ENCODE results near the gene ABCC3. TPM values are rescaled to one million over a fixed set of nuclear protein-coding genes. Genes with fewer than 3 reads are reported as not detected.

ABCC3 gene
- total RNA-seq, 1 experiment from 2014 or later, result 88.0 TPM

- peaks cover 4% of the 10 kb centered on the region for H3K36me3 Mint-ChIP-seq (ENCODE audit: insufficient read depth, unreplicated experiment)
- no peaks in the 10 kb centered on the region for H3K9me3 Mint-ChIP-seq (ENCODE audit: low read depth, unreplicated experiment)
- DNase-seq, result no peak
- TF ChIP-seq CTCF (IDR thresholded peaks at IDR 0.05; ENCODE audit: unreplicated experiment), result no peak
- no TSS peak for BruUV-seq (replicated peaks)
- H3K27ac Mint-ChIP-seq (ENCODE audit: unreplicated experiment), result no peak overlapping the region
- CTCF ChIA-PET, result interaction anchor here (0.6 to 0.8 kb wide), 4 partner anchors 43 to 1281 kb away, joined by 3 to 12 read pairs (median 6); no protein-coding TSS in a partner anchor
- peaks cover 17% of the 10 kb centered on the region for H3K4me1 Mint-ChIP-seq (ENCODE audit: low read depth, unreplicated experiment)
- no peak overlapping the region for H3K4me3 Mint-ChIP-seq (ENCODE audit: low read depth, unreplicated experiment)
- intact Hi-C loops (cut with micrococcal nuclease; ENCODE audit: unreplicated experiment), result no loop called here
- no peaks in the 10 kb centered on the region for H3K27me3 Mint-ChIP-seq (ENCODE audit: unreplicated experiment)
These were observed 14.6 kb downstream of the ABCC3 start for GRCh38 chr17:50649042-50649908.

GRCh38 chr17:50651661-50652060 is 17.0 kb downstream of the ABCC3 start:
- BruUV-seq (replicated peaks), result no TSS peak
- no peak for TF ChIP-seq CTCF (IDR thresholded peaks at IDR 0.05; ENCODE audit: unreplicated experiment)
- Mint-ChIP-seq H3K27ac (ENCODE audit: unreplicated experiment) (no peak overlapping the region), H3K36me3 (ENCODE audit: insufficient read depth, unreplicated experiment) (peaks cover 4% of the 10 kb centered on the region), H3K27me3 (ENCODE audit: unreplicated experiment) (no peaks in the 10 kb centered on the region), H3K4me3 (ENCODE audit: low read depth, unreplicated experiment) (no peak overlapping the region), H3K4me1 (ENCODE audit: low read depth, unreplicated experiment) (peaks cover 17% of the 10 kb centered on the region), H3K9me3 (ENCODE audit: low read depth, unreplicated experiment) (no peaks in the 10 kb centered on the region)
- CTCF ChIA-PET, result interaction anchor here (1.0 to 1.7 kb wide), 3 partner anchors 9 to 12 kb away, joined by 3 to 5 read pairs (median 5); no protein-coding TSS in a partner anchor
- intact Hi-C loops (cut with micrococcal nuclease; ENCODE audit: unreplicated experiment), result no loop called here
- DNase-seq, result no peak

GRCh38 chr17:50653738-50654137 is 19.1 kb downstream of the ABCC3 start:
- no TSS peak for BruUV-seq (replicated peaks)
- intact Hi-C loops (cut with micrococcal nuclease; ENCODE audit: unreplicated experiment), result no loop called here

GRCh38 chr17:50656509-50656908 is 21.8 kb downstream of the ABCC3 start:
- Mint-ChIP-seq H3K4me1 (ENCODE audit: low read depth, unreplicated experiment) (peaks cover 14% of the 10 kb centered on the region), H3K4me3 (ENCODE audit: low read depth, unreplicated experiment) (no peak overlapping the region), H3K27me3 (ENCODE audit: unreplicated experiment) (no peaks in the 10 kb centered on the region), H3K36me3 (ENCODE audit: insufficient read depth, unreplicated experiment) (peaks cover 9% of the 10 kb centered on the region), H3K9me3 (ENCODE audit: low read depth, unreplicated experiment) (no peaks in the 10 kb centered on the region), H3K27ac (ENCODE audit: unreplicated experiment) (no peak overlapping the region)
- CTCF ChIA-PET, result no interaction called here
- DNase-seq, result no peak
- intact Hi-C loops (cut with micrococcal nuclease; ENCODE audit: unreplicated experiment), result no loop called here
- BruUV-seq (replicated peaks), result no TSS peak
- no peak for TF ChIP-seq CTCF (IDR thresholded peaks at IDR 0.05; ENCODE audit: unreplicated experiment)

More at GRCh38 chr17:50653738-50654137, 19.1 kb downstream of the ABCC3 start:
- Mint-ChIP-seq H3K4me3 (ENCODE audit: low read depth, unreplicated experiment) (no peak overlapping the region), H3K27ac (ENCODE audit: unreplicated experiment) (no peak overlapping the region), H3K9me3 (ENCODE audit: low read depth, unreplicated experiment) (no peaks in the 10 kb centered on the region), H3K27me3 (ENCODE audit: unreplicated experiment) (no peaks in the 10 kb centered on the region), H3K4me1 (ENCODE audit: low read depth, unreplicated experiment) (peaks cover 7% of the 10 kb centered on the region), H3K36me3 (ENCODE audit: insufficient read depth, unreplicated experiment) (no peaks in the 10 kb centered on the region)
- no peak for TF ChIP-seq CTCF (IDR thresholded peaks at IDR 0.05; ENCODE audit: unreplicated experiment)
- DNase-seq, result no peak
- CTCF ChIA-PET, result interaction anchor here (0.7 to 0.8 kb wide), 2 partner anchors 23 to 42 kb away, joined by 4 to 5 read pairs; no protein-coding TSS in a partner anchor
